Right ventricle myocardium superior (tissue), 1 donor: Measurements from ENCODE around the gene OPRM1. TPM values are rescaled to one million over a fixed set of nuclear protein-coding genes. Genes with fewer than 3 reads are reported as not detected.
"Not testable (repeated sequence)": the region's sequence is repeated elsewhere in the genome, so short reads cannot be mapped to it uniquely, and the experiment has no call there.

Experiments used
- ATAC-seq: fragments of 200-7000 bp; cut with Tn5 transposase; one replicate; pipeline ENCODE4 v1.9.1; 2020; ENCODE audit warnings: mild to moderate bottlenecking; ENCODE audit not compliant: poor library complexity
- DNase-seq: peaks from one replicate; pipeline ENCODE4 v3.0.0-alpha.2; 2020
- intact Hi-C: fragments of 100-400 bp; cut with DNase I; formaldehyde crosslinking; loops from one replicate; pipeline ENCODE4 v1.11.2; 2022
- total RNA-seq: library from RNA; stranded (reverse); fragmentation: NEBNext Ultra II Directional; extraction: Animal tissue kit (Norgen Biotek cat#: 25700); gene quantifications from one replicate; pipeline ENCODE4 v1.2.1, GENCODE V29; 2021
- donor health status: DM: no; HTN: yes; CAD: no; lungs with severe emphysema.

OPRM1 gene
- total RNA-seq, 1 donor from 2014 or later: not detected

DNA sequence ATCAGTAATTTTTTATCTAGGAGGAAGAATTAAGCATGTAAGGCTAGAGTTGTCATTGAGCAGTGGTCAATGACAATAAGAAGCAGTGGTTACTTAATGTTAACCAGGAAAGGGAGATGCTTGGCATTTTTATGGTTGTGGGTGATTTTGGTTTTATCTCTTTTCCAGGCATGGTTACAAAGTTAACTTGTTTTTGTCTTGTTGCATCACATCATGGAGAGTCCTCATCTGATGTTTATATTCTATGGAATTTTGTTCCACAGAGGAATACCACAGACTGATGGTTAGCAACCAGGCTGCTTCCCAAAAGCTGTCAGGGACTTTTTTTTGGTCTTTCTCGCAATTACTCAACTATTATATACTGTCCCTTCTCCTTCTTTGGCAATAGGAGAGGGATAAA lies 32.7 kb downstream of the OPRM1 start:
- intact Hi-C loops: no loop called here
- DNase-seq (no peak), ATAC-seq (no peak)

DNA sequence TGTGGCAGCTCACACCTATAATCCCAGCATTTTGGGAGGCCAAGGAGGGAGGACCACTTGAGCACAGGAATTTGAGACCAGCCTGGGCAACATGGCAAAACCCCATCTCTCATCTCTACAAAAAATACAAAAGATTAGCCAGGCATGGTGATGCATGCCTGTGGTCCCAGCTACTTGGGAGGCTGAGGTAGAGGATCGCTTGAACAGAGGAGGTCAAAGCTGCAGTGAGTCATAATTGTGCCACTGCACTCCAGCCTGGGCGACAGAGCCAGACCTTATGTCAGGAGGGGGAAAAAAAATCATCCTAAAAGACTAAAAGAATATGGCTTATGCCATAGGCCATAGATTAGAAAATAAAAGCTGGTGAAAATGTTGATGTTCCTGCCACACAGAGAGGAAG lies 39.6 kb downstream of the OPRM1 start:
- intact Hi-C loops, ATAC-seq, DNase-seq: not testable (repeated sequence)

DNA sequence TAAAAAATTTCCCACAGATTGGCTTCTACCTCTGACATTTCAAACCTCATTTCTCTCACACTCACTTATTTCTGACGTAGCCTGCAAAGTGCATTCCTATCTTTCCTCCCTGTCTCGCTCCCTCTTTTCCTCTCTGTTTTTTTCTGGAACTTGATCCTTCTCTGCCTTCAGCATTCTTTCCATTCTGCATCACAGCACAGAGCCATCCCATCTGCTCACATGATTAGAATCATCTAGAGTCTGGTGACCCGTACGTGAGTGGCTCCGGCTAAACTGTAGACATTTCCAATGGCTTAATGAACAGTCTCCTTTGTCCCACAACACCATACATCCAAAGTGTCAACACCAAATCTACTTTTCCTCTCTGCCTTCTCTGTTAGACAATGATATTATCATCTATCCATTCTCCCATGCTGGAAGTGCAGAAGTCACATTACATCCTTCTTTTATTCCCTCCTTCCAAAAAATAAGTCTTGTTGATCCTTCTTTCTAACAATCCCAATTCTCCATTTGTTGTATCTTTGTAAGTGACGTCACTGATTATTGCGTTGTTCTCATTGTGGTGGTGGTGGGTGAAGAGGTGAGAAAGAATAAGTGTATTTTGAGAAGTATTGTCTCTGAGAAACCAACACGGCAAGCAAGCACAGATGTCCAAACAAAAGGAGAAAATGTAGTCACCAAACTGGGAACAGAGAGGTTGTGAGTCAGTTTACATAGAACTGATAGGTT lies 41.6 kb downstream of the OPRM1 start:
- no peak for ATAC-seq
- DNase-seq: no peak
- intact Hi-C loops: no loop called here

DNA sequence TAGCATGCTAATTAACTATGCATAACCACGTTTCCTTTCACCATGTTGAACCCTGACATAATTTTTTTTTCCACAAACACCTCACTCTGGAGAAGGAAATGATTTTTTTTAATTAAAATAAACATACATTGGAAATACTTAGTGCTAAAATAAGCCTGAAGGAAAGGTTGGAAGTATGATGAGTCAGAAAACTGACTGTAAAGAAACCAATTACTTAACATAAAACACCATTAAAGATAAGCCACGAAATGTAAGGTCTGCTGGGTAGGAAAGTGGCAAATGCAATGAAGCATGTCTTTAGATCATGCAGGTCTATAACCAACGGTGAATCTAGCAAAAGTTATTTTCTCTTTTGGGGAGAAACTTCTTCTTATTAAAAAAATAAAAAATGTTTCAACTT lies 47.5 kb downstream of the OPRM1 start:
- ATAC-seq (no peak), DNase-seq (no peak)
- intact Hi-C loops: no loop called here

DNA sequence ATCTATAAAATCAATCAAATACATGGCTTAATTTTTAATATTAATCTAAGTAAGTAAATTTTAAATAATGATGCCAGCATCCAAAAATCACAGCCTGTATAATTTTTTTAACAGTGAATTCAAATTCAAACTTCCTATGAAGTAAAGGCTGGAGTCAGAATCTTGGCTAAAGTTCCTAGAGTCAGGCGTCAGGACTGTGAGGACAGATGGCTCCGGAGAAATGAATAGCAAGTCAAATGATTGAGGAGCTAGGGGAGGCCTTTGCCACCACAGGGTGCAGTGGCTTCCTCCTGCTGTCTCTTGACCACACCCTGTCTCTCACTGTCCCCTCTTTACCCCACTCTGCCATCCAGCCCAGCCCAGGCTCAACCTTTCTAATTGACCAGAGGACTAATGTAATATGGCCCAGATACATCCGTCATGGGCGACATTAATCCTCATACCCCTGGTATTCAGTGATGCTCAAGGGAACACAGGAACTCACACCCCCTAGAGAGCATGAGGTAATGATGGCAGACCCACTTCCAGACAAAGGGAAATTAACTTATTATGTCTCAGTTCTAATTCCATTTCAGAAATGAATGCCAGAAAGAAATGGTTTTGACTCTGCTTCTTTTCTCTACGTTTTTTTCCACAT lies 53.4 kb downstream of the OPRM1 start:
- intact Hi-C loops: no loop called here
- DNase-seq: no peak
- ATAC-seq: no peak

DNA sequence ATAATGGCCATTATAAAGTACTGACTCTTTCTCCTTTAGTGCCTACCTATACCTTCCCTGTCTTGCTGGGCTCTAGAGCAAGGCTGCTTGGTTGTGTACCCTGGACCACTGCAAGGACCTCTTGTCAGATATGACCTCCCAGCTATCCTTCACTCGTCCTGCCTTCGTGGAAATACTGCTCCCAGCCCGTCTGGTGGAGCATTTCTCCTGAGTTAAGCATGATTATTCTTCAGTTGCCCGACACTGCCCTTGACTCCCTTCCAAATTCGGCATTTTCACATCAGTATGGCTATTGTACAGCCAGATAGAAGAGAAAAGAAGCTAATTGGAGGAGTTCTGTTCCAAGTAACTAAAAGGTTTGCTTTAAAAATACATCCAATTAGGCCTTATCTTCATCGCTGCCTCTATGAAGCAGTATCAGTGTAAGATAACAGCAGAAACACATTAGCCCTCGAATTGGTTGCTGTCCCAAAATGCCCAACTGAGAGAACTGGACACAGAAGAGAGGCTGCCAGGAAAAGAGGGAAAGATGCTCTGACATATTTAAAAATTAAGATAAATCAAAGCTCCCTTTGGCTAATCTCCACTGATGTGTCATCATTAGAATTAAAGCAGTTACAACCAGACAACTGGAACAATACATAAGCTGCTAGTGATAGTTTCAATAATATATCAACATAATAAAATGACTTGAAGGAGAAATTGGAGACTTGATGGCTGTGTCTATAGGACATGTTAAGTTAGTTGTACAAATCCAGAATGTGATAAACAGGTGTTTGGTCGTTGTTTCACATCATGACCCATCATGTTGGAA lies 54.4 kb downstream of the OPRM1 start:
- DNase-seq: no peak
- ATAC-seq: no peak
- intact Hi-C loops: no loop called here

DNA sequence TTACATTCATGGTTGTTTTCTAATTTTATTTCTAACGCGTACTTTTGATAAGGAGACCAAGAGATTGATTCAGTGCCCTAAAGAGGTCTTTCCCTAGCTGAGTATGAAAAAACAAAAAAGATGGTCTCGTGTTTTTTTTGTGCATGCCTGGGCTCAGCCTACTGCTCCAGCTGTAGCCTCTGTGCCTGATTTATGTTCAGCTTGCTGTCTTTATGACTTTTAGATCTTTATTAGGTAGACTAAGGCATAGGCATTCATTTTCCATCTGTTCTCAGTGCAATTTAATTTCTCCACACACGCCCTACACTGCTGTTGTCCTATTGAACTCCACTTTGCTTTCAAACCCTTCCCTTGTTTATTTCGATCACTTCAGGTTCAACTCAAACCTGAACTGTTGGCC lies 56.5 kb downstream of the OPRM1 start:
- intact Hi-C loops: no loop called here
- no peak for DNase-seq
- no peak for ATAC-seq

DNA sequence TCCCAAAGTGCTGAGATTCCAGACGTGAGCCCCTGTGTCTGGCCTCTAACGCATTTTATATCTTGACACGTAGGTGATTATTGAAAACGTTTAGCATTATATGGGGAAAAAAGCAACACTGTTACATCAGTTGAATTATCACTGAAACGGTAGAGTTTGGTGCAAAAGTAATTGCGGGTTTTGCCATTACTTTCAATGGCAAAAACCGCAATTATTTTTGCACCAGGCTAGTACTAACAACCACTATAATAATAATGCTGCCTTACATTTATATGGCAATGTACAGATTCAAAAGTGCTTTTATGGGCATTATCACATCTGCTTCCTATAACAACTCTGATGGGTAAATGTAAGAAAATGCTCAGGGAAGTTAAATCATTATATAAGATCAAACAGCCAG lies 57.3 kb downstream of the OPRM1 start:
- DNase-seq (no peak), ATAC-seq (no peak)
- intact Hi-C loops: no loop called here

DNA sequence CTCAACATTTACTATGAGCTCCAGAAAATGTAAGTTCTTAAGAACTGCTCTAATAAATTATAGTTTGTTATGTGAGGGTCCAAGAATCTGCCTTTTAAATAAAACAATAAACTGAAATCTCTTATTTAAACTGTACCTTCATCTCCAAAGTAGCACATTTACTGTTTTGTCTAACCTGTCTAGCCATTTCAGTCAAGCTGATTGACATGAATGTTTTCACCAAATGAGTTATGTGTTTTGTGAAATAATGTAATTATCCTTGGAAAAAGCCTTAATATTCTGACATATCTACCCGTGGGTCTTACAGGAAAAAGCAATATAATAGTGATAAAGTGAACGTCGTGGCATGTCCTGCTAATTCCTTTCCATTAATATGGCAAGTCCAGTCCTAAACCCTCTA lies 57.8 kb downstream of the OPRM1 start:
- intact Hi-C loops: no loop called here
- ATAC-seq: no peak
- DNase-seq: no peak

DNA sequence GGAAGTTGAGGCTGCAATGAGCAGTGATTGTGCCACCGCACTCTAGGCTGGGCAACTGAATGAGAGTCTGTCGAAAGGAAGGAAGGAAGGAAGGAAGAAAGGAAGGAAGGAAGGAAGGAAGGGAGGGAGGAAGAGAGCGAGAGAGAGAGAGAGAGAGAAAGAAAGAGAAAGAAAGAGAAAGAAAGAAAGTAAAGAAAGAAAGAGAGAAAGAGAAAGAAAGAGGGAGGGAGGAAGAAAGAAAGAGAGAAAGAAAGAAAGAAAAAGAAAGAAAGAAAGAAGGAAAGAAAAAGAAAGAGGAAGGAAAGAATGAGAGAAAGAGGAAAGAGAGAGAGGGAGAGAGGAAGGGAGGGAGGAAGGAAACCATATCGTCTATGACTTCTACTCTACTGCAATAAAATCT lies 60.2 kb downstream of the OPRM1 start:
- intact Hi-C loops: no loop called here
- ATAC-seq (no peak), DNase-seq (no peak)

DNA sequence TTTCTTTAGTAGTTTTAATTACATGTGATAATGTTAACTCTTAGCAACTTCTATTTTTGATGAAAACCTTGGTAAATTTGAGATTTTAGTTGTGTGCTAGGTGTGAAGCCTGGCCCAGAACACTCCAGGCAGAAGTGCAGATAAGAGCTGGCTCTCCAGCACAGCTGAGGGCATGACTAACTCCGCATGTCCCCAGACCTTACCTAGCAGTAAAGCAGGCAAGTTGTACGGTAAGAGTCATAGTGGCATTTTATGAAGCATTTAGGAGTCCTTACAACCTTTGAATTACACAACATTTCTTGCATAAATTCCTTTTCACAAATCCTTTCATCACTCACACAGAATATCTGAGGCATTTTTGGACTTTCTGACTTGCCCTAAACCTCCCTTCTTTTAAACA lies 67.2 kb downstream of the OPRM1 start:
- intact Hi-C loops: no loop called here
- ATAC-seq (no peak), DNase-seq (no peak)

DNA sequence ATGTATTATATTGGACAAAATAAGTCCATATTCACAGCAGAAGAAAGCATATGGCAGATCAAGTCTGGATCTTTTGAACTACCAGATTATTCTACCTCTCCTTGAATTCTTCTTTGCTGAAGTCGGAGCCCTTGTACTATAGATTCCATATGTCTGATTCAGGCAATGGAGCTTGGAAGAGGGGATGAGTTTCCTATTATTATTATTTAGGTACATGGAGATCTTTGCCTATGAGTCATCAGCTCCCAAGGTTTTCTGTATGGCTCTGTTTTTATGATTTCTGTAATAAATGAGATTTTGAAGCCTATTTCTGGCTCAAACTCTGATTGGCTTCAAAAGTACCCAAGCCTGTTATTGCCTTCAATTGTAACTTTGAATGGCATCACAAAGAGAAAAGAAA lies 72.0 kb downstream of the OPRM1 start:
- ATAC-seq: no peak
- intact Hi-C loops: no loop called here
- DNase-seq: no peak

DNA sequence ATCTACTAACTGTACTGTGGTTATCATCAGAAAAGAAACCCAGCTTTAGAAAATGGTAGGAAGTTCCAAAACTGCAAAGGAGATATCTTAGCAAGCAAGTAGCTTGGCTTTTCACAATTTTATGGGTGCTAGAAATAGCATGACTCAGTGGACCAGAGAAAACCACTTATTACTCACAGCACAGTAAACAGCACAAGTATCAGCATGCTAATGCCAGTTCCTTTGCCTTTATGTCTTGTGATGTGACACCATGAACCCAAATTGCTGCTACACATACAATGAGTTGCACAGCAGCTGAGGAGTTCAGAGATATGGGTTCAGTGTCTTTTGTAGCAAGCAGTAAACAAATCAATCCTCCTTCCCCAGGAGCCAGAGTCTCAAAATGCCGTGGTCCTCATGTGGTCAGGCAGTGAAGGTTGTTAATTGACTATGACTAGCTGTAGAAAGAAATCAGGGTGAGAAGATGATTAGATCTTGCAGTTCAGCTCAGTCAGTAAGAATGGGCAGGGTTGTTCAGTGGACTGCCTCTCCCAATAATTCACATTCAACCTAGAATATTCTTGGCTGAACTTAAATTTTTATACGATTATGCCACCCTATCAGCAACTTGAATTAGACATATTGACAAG lies 73.3 kb downstream of the OPRM1 start:
- no peak for DNase-seq
- no peak for ATAC-seq
- intact Hi-C loops: no loop called here

DNA sequence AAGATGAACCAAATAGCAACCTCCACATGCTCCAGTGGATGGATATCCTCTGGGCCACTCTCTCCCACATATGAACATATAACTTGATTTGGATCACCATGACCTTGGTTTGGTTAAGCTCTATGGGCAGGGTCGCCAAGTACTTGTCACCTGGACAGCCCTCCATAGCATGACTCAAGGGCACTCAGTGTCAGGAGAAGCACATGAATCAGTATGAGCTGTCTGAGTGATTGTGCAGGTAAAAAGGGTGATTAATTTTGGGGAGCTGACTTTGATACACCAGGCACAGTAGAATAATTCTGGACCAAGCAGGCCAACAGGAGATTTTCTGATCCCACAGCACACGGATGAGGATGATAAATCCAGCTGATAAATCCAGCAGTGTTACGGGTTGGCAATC lies 74.4 kb downstream of the OPRM1 start:
- intact Hi-C loops: no loop called here
- ATAC-seq (no peak), DNase-seq (no peak)

DNA sequence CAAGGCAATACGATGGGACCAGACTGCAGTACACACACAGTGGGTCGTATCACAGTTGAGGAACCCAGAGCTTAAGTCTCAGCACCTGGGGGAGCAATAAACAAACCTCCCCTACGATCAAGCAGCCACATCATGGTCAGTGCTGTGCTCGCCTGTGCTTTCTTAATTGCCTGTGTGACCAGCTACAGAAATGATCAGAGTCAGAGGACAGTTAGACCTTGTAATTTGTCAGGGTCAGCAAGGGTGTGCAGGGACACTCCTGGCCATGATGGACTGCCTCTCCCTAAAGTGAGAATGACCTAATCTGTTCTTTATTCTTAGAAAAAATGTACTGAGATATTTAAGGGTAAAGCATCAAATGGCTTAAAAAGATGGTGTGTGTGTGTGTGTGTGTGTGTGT lies 78.4 kb downstream of the OPRM1 start:
- DNase-seq (no peak), ATAC-seq (no peak)
- intact Hi-C loops: no loop called here

DNA sequence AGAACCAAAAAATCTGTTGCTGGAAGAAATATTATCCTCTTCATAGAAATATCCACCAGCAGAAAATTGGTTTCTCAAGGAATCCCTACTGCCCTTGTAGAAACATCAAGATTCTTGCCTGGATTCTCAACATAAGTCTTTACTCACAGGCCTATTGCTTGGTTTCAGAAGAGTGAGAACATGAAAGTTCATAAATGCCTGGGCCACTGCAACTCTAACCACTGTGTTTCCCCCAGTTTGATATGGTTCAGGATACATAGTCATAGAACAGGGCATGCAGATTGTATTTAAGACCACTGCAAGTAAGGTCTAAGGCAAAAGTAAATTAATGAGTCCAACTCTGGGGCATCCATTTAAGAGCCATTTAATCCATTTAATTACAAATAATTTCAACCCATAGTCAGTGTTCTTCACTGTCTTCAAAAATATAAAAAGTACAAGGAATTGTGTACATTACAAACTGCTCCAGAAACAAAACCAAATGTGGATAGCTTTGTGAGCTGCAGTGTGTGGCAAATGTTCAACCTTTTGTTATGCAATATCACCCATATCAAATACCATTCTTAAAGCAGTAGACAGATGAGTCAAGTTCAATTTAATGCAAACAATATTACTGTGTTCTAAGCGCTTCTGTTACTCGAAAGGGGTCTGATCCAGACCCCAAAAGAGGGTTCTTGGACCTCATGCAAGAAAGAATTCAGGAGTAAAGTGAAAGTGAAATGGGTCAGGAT lies 83.3 kb downstream of the OPRM1 start:
- intact Hi-C loops: no loop called here
- DNase-seq: no peak
- ATAC-seq: no peak

DNA sequence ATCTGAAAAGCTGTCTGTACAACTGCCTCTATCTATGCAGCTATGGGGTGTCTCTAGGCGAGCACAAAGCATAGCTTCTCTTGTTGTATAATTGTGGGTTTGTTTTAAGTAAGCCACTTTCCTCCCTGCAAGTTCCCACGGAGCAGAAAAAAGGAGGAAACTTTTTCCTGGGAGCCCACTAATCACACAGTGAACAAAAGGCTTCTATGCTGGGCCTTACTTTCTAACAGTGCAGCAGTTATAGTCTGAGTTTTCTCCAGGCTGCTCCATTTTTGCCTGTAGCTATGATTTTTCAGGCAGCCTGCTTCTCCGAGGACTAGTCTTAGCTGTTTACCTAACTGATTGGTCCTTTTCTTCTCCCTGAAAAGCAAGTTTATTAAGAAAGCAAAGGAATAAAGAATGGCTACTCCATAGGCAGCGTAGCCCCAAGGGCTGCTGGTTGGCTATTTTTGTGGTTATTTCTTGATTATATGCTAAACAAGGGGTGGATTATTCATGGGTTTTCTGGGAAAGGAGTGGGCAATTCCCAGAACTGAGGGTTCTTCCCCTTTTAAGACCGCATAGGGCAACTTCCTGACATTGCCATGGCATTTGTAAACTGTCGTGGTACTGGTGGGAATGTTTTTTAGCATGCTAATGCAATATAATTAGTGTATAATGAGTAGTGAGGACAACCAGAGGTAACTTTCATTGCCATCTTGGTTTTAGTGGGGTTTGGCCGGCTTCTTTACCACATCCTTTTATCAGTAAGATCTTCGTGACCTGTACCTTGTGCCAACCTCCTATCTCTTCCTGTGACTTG lies 84.3 kb downstream of the OPRM1 start:
- DNase-seq: no peak
- no peak for ATAC-seq
- intact Hi-C loops: no loop called here

DNA sequence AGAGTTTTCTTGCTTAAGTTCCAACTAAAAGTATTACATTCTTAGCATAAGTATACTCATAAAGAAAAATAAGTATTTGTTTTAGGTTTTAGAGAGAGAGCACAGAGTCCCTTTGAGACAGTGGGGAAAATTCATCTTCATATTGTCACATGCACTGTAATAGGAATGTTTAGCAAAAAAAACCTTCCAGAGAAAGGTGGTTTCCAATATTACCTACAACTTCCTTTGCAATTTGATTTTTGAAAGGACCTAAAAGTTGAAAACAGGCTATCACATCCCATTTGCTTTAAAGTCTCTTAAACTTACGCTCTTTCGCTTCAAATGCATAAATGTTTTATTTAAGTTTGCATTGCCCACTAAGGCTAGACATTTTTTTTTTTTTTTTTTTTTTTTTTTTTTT lies 86.4 kb downstream of the OPRM1 start:
- DNase-seq: no peak
- ATAC-seq: no peak
- intact Hi-C loops: no loop called here
